Endometrium (tissue), 2 donors: Measurements from ENCODE around the gene MRPL54.
"Not testable (repeated sequence)": the region's sequence is repeated elsewhere in the genome, so short reads cannot be mapped to it uniquely, and the experiment has no call there.

ENCODE experiments used
- FAIRE-seq: peaks from 2 replicates; lab custom pipeline; 2012; peaks lifted over from hg19 to GRCh38; lab: Jason Lieb, UNC
- donor health status: control.
- donor health status: control.

The MRPL54 gene

GRCh38 chr19:3810708-3811355 lies 48.4 kb downstream of the MRPL54 start:
- FAIRE-seq, result no peak

GRCh38 chr19:3813473-3814392 lies 51.3 kb downstream of the MRPL54 start:
- FAIRE-seq, result no peak

- no peak for FAIRE-seq
Observed at GRCh38 chr19:3814648-3815047, 52.2 kb downstream of the MRPL54 start.

GRCh38 chr19:3816148-3816547 lies 53.7 kb downstream of the MRPL54 start:
- FAIRE-seq, result not testable (repeated sequence)

GRCh38 chr19:3816566-3817218 lies 54.2 kb downstream of the MRPL54 start:
- no peak for FAIRE-seq
